Measurements from ENCODE around the gene HTT.

Gene HTT

GRCh38 chr4:3177426-3177825 is 102.9 kb downstream of the HTT start:
- Histone ChIP-seq H3K9me3 (ENCODE audit: insufficient read depth, low read depth, low read length) (no peaks in the 10 kb centered on the region), H3K9ac (ENCODE audit: low read depth, low read length, poor library complexity, severe bottlenecking) (no peak overlapping the region), H3K4me3 (ENCODE audit: low read length, poor library complexity, severe bottlenecking) (no peak overlapping the region), H3K27me3 (ENCODE audit: insufficient read depth, low read length, poor library complexity, severe bottlenecking) (no peaks in the 10 kb centered on the region), H3K4me1 (ENCODE audit: insufficient read depth, low read length, poor library complexity, severe bottlenecking) (no peaks in the 10 kb centered on the region), H3K9me2 (replicated peaks; ENCODE audit: low read depth, low read length) (no peaks in the 10 kb centered on the region), H2AFZ (ENCODE audit: low read length) (no peak overlapping the region), H3F3A (ENCODE audit: low read depth) (no peaks in the 10 kb centered on the region), H3K36me3 (ENCODE audit: insufficient read depth, low read length) (peaks cover 88% of the 10 kb centered on the region; the same call in 1 of the 2 replicates), H4K20me1 (ENCODE audit: insufficient read depth, low read length, poor library complexity, severe bottlenecking) (no peaks in the 10 kb centered on the region), H3K4me2 (ENCODE audit: low read depth, low read length, poor library complexity, severe bottlenecking) (no peak overlapping the region), H3K79me2 (ENCODE audit: insufficient read depth, low read length) (no peaks in the 10 kb centered on the region)
- no peak for TF ChIP-seq EZH2phosphoT487 (IDR thresholded peaks at IDR 0.05; ENCODE audit: borderline replicate concordance)
- no peak for TF ChIP-seq CTCF (conservative IDR thresholded peaks at IDR 0.05; ENCODE audit: low read length)

- no peaks in the 10 kb centered on the region for H3K9me3 ChIP-seq (ENCODE audit: insufficient read depth, low read depth, low read length)
- TF ChIP-seq EZH2phosphoT487 (IDR thresholded peaks at IDR 0.05; ENCODE audit: borderline replicate concordance) = no peak
- TF ChIP-seq CTCF (conservative IDR thresholded peaks at IDR 0.05; ENCODE audit: low read length) = no peak
- no peaks in the 10 kb centered on the region for H3K79me2 ChIP-seq (ENCODE audit: insufficient read depth, low read length)
- no peaks in the 10 kb centered on the region for H4K20me1 ChIP-seq (ENCODE audit: insufficient read depth, low read length, poor library complexity, severe bottlenecking)
- H2AFZ ChIP-seq (ENCODE audit: low read length) = no peak overlapping the region
- no peaks in the 10 kb centered on the region for H3F3A ChIP-seq (ENCODE audit: low read depth)
- no peak overlapping the region for H3K4me3 ChIP-seq (ENCODE audit: low read length, poor library complexity, severe bottlenecking)
- H3K27me3 ChIP-seq (ENCODE audit: insufficient read depth, low read length, poor library complexity, severe bottlenecking) = no peaks in the 10 kb centered on the region
- H3K4me1 ChIP-seq (ENCODE audit: insufficient read depth, low read length, poor library complexity, severe bottlenecking) = no peaks in the 10 kb centered on the region
- no peak overlapping the region for H3K9ac ChIP-seq (ENCODE audit: low read depth, low read length, poor library complexity, severe bottlenecking)
- no peaks in the 10 kb centered on the region for H3K9me2 ChIP-seq (replicated peaks; ENCODE audit: low read depth, low read length)
- H3K36me3 ChIP-seq (ENCODE audit: insufficient read depth, low read length) = peaks cover 88% of the 10 kb centered on the region; the same call in 1 of the 2 replicates
- H3K4me2 ChIP-seq (ENCODE audit: low read depth, low read length, poor library complexity, severe bottlenecking) = no peak overlapping the region
These were observed 103.4 kb downstream of the HTT start for GRCh38 chr4:3177905-3178304.

- no peaks in the 10 kb centered on the region for H3K27me3 ChIP-seq (ENCODE audit: insufficient read depth, low read length, poor library complexity, severe bottlenecking)
- no peaks in the 10 kb centered on the region for H3K4me1 ChIP-seq (ENCODE audit: insufficient read depth, low read length, poor library complexity, severe bottlenecking)
- H3K4me3 ChIP-seq (ENCODE audit: low read length, poor library complexity, severe bottlenecking) = no peak overlapping the region
- H2AFZ ChIP-seq (ENCODE audit: low read length) = no peak overlapping the region
- no peak overlapping the region for H3K4me2 ChIP-seq (ENCODE audit: low read depth, low read length, poor library complexity, severe bottlenecking)
- TF ChIP-seq EZH2phosphoT487 (IDR thresholded peaks at IDR 0.05; ENCODE audit: borderline replicate concordance) = no peak
- TF ChIP-seq CTCF (conservative IDR thresholded peaks at IDR 0.05; ENCODE audit: low read length) = no peak
- no peaks in the 10 kb centered on the region for H3F3A ChIP-seq (ENCODE audit: low read depth)
- no peaks in the 10 kb centered on the region for H3K79me2 ChIP-seq (ENCODE audit: insufficient read depth, low read length)
- H3K9me2 ChIP-seq (replicated peaks; ENCODE audit: low read depth, low read length) = no peaks in the 10 kb centered on the region
- peaks cover 88% of the 10 kb centered on the region; the same call in 1 of the 2 replicates for H3K36me3 ChIP-seq (ENCODE audit: insufficient read depth, low read length)
- no peaks in the 10 kb centered on the region for H3K9me3 ChIP-seq (ENCODE audit: insufficient read depth, low read depth, low read length)
- H4K20me1 ChIP-seq (ENCODE audit: insufficient read depth, low read length, poor library complexity, severe bottlenecking) = no peaks in the 10 kb centered on the region
- no peak overlapping the region for H3K9ac ChIP-seq (ENCODE audit: low read depth, low read length, poor library complexity, severe bottlenecking)
These were observed 103.9 kb downstream of the HTT start for GRCh38 chr4:3178351-3178750.

All from Loucy (cell line).